Heart left ventricle (tissue), 16 donors: Measurements from ENCODE around the gene TRIM40. TPM values are rescaled to one million over a fixed set of nuclear protein-coding genes. Genes with fewer than 3 reads are reported as not detected.

Experiments used
- ATAC-seq, 4 donors: fragments of 200-7000 bp; cut with Tn5 transposase; one replicate each; pipeline ENCODE4 v1.9.1; 2020 to 2022; ENCODE audit warnings: moderate library complexity in 4 of 4, mild to moderate bottlenecking in 3 of 4, moderate number of reproducible peaks in 1 of 4
- DNase-seq, 5 donors: peaks; one replicate each; pipeline ENCODE4 v3.0.0-alpha.2; 2020
- H3K27ac ChIP-seq, 12 donors: fragments of 200-600 bp; sonication (generic) in 4 of 12; one replicate each; pipeline versions ENCODE4 v1.5.0 to v1.8.0; 2016 to 2022; ENCODE audit warnings: mild to moderate bottlenecking in 2 of 12
- H3K27me3 ChIP-seq, 9 donors: fragments of 200-600 bp; sonication (generic) in 2 of 9; one replicate each; pipeline versions ENCODE4 v1.5.1 to v1.8.0; 2016 to 2022; ENCODE audit warnings: mild to moderate bottlenecking in 3 of 9
- H3K36me3 ChIP-seq, 9 donors: fragments of 200-600 bp; sonication (generic) in 2 of 9; one replicate each; pipeline versions ENCODE4 v1.5.0 to v1.8.0; 2018 to 2022; ENCODE audit warnings: mild to moderate bottlenecking in 2 of 9
- H3K4me1 ChIP-seq, 12 donors: fragments of 200-600 bp; sonication (generic) in 4 of 12; one replicate each; pipeline versions ENCODE4 v1.5.0 to v1.8.0; 2016 to 2022; ENCODE audit warnings: mild to moderate bottlenecking in 3 of 12
- H3K4me3 ChIP-seq, 12 donors: fragments of 200-600 bp; sonication (generic) in 4 of 12; one replicate each; pipeline versions ENCODE4 v1.5.0 to v1.8.0; 2017 to 2022; ENCODE audit warnings: mild to moderate bottlenecking in 9 of 12, moderate library complexity in 4 of 12
- H3K9me3 ChIP-seq, 12 donors: fragments of 200-600 bp; sonication (generic) in 4 of 12; one replicate each; pipeline versions ENCODE4 v1.5.0 to v1.8.0; 2016 to 2022; ENCODE audit warnings: mild to moderate bottlenecking in 1 of 12
- POLR2A ChIP-seq, 2 donors: fragments of 450-650 bp; IDR thresholded peaks; one replicate each; pipeline ENCODE4 v1.6.1; 2017; ENCODE audit warnings: antibody characterized with exemption in 2 of 2, mild to moderate bottlenecking in 2 of 2, moderate library complexity in 2 of 2
- WGBS, 4 donors: extraction: QIAGEN DNeasy Blood & Tissue Kit in 2 of 4; methylation state at CpG; one replicate each; pipeline versions ENCODE4 v1.1.5 to v1.1.7; 2013 to 2018; 5-methylcytosine and 5-hydroxymethylcytosine counted together
- intact Hi-C, 10 donors: fragments of 100-400 bp; cut with DNase I; formaldehyde crosslinking; loops; one replicate each; pipeline versions ENCODE4 v1.11.1 to v1.14.2; 2022
- polyA plus RNA-seq, 2 donors: library from polyadenylated mRNA; stranded (reverse); fragments of 200-250 nt; gene quantifications; one replicate each; pipeline ENCODE4 v1.2.3, GENCODE V29; 2013
- total RNA-seq, 9 donors: library from RNA; depleted of rRNA in 2 of 9; stranded (reverse); fragments of >200 nt in 2 of 9; fragmentation: NEBNext Ultra II Directional in 3 of 9; extraction: Animal tissue kit (Norgen Biotek cat#: 25700) in 3 of 9; gene quantifications; one replicate each; pipeline versions ENCODE4 v1.1.0 to v1.2.4, GENCODE V29; 2016 to 2023
- TF ChIP-seq, protein P1 (sequence below), 12 donors: fragments of 200-600 bp; sonication (generic) in 4 of 12; IDR thresholded peaks; one replicate each; pipeline versions ENCODE4 v1.5.0 to v1.8.0; 2018 to 2022; ENCODE audit warnings: antibody characterized with exemption in 12 of 12, mild to moderate bottlenecking in 5 of 12
- donor health status: ischemic (EF 13 %, LVEDD 7.1; RV severe dilation, severe dysfunction).
- donor health status: healthy with polysubstance abuse.
- donor health status: DM: no; HTN: yes; CAD: no.
- donor health status: DM: no; HTN: no; CAD: no.
- donor health status: ischemic (EF 25% LVEDD 6.9; RV normal size, moderate dysfunction).
- donor health status: ischemic (EF 25% LVEDD 5.7; RV mildly dilated, moderate dysfunction).
- donor health status: healthy.
- donor health status: DM: yes; HTN: yes; CAD: no.
- donor health status: ischemic (EF 35%, LVEDD 5.7; RV mildly dilated, moderate dysfunction).
- donor health status: nonischemic (EF 11% LVEDD 7.7; RV severe dilation, severe dysfunction).
- donor health status: DM: yes; HTN: yes; CAD: no.
- donor health status: PGD.
- donor health status: ischemic (EF 29% LVEDD 5.4; RV normal size, mild dysfunction).
- donor health status: nonischemic (EF 23%, LVEDD 6.1; RV moderate dilation, normal function).

TRIM40 gene
- total and polyA plus RNA-seq, 11 donors: not detected

DNA sequence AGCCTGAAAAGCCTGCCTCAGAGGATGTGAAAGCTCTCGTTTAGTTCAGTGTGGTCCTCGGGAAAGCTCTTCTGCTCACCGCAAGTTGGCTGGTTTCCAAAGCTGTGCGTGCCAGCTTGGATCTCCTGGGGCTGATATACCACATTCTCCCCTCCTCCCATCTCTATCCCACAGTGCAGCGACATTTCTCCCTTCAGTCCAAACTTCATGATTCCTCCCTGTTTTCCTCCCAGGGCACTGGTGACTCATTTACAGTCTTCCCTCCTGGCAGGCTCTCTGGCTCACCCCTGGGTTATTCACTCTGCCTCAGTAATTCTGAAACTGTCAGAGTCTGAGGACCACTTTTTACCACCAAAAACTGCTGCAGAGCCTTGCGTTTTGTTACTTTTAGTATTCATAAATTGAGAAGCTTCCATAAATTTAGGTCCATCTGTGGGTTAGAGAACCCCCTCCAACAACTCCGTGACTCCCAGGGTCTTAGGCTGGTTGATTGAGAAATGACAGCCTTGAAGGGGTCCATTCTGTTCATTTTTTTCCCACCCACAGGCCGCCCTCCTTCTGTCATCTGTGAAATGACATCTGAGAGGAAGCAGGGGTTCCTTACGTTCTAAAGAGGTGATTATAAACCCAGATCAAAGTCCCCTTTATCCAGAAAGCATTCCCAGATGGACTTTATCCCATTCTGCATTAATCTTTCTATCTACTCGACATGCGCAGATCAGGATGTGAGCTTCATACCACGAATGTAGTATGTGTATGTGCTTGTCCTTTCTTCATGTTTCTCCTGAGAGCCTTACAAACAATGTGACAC, 19.0 kb downstream of the TRIM40 start:
- WGBS, 4 donors: 47 to 65% (median 55%) methylated on average over 12 of the region's 12 CpGs
- peak in 1 of 4 donors; percentile 56 for ATAC-seq
- H3K4me1 ChIP-seq: peaks cover 0 to 28% (median 2%) of the 10 kb centered on the region in 12 donors
- H3K4me3 ChIP-seq: no peak overlapping the region
- no peak for DNase-seq
- H3K27me3 ChIP-seq: peaks cover 0 to 10% (median 0%) of the 10 kb centered on the region in 9 donors
- no peaks in the 10 kb centered on the region for H3K9me3 ChIP-seq
- intact Hi-C loops: no loop called here
- no peaks in the 10 kb centered on the region for H3K36me3 ChIP-seq
- no peak overlapping the region for H3K27ac ChIP-seq
- no peak for TF ChIP-seq POLR2A (IDR thresholded peaks at IDR 0.05)
- TF ChIP-seq, protein P1, sequence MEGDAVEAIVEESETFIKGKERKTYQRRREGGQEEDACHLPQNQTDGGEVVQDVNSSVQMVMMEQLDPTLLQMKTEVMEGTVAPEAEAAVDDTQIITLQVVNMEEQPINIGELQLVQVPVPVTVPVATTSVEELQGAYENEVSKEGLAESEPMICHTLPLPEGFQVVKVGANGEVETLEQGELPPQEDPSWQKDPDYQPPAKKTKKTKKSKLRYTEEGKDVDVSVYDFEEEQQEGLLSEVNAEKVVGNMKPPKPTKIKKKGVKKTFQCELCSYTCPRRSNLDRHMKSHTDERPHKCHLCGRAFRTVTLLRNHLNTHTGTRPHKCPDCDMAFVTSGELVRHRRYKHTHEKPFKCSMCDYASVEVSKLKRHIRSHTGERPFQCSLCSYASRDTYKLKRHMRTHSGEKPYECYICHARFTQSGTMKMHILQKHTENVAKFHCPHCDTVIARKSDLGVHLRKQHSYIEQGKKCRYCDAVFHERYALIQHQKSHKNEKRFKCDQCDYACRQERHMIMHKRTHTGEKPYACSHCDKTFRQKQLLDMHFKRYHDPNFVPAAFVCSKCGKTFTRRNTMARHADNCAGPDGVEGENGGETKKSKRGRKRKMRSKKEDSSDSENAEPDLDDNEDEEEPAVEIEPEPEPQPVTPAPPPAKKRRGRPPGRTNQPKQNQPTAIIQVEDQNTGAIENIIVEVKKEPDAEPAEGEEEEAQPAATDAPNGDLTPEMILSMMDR (IDR thresholded peaks at IDR 0.05): no peak

DNA sequence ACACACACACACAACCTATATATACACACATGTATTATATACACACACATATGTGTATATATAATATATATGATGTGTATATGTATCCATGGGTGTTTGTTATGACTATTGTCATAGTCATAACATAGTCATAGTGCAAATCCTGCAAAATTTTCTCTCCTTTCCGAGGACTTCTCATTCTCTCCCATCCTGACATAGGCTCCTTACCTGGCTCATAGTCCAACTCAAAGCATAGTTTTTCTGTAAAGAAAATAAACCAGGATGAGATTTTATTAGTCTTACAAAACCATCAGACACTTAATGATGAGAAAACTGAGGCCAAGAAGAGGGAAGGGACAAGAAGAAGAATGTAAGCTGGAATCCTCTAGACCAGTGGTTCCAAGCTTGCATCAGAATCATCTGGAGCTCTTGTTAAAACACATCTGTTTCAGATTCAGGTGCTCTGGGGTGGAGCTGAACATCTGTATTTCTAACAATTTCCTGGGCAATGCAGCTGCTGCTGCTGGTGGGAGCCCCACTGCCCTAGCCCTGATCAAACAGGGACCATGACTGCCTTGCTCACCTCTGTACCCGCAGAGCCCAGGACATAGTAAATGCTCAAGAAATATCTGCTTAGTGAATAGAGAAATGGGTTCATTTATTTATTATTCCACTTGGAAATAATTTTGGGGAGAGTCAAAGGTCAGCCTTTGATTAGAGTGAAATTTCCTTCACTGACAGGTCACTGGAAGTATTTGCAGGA, 19.8 kb downstream of the TRIM40 start:
- H3K36me3 ChIP-seq: no peaks in the 10 kb centered on the region
- H3K4me1 ChIP-seq: peaks cover 0 to 28% (median 2%) of the 10 kb centered on the region in 12 donors
- TF ChIP-seq POLR2A (IDR thresholded peaks at IDR 0.05): no peak
- TF ChIP-seq, protein P1 (IDR thresholded peaks at IDR 0.05): no peak
- WGBS, 4 donors: 92 to 99% (median 92%) methylated on average over 2 of the region's 2 CpGs
- ATAC-seq (peak in 1 of 4 donors; percentile 10), DNase-seq (no peak)
- no peaks in the 10 kb centered on the region for H3K9me3 ChIP-seq
- H3K4me3 ChIP-seq: no peak overlapping the region
- H3K27me3 ChIP-seq: peaks cover 0 to 10% (median 0%) of the 10 kb centered on the region in 9 donors
- intact Hi-C loops: no loop called here
- H3K27ac ChIP-seq: peak overlapping the region in 1 of 12 donors; percentile 49

DNA sequence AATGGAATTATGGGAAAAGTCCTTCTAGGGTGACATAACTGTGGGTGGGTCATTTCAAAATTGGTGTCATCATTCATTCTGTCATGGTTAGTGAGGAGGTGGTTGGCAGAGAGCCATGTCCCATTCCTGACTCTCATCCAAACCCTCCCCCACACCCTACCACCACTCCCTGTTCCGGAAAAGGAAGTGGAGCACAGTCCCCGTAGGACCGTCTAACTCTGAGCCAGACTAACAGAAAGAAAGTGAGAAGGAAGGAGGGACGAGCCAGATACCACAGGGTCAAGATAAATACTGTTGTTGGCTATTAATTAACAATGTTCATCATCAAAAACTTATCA, 20.3 kb downstream of the TRIM40 start:
- H3K27me3 ChIP-seq: peaks cover 0 to 10% (median 0%) of the 10 kb centered on the region in 9 donors
- H3K9me3 ChIP-seq: no peaks in the 10 kb centered on the region
- ATAC-seq: peak; percentile 33 to 93 (median 86)
- peaks cover 0 to 28% (median 2%) of the 10 kb centered on the region in 12 donors for H3K4me1 ChIP-seq
- intact Hi-C loops: no loop called here
- H3K36me3 ChIP-seq: no peaks in the 10 kb centered on the region
- 14 to 39% (median 23%) methylated on average over 4 of the region's 4 CpGs for WGBS, 4 donors
- no peak overlapping the region for H3K4me3 ChIP-seq
- peak overlapping the region in 1 of 12 donors; percentile 7 for H3K27ac ChIP-seq
- no peak for TF ChIP-seq POLR2A (IDR thresholded peaks at IDR 0.05)
- TF ChIP-seq, protein P1 (IDR thresholded peaks at IDR 0.05): no peak
- DNase-seq: peak in 4 of 5 donors; percentile 42 to 58 (median 49)

DNA sequence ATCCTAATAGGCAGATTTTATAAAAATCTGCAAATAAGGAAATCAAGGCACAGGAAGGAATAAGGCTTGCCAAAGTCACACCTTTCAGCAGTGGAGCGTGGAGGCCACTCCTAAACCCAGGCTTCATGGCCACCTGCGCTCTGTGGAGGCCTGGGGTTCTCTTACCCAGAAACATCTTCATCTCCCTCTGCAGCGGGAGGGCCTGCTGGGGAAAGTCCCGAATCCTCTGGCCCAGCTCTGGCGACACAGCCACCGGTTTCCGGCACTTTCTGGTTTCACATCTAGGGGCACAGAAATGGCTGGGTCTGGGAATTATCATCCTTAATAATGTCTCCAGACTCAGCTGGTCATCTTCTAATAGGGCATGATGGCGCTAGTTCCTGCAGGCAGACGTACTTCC, 20.8 kb downstream of the TRIM40 start:
- H3K9me3 ChIP-seq: no peaks in the 10 kb centered on the region
- intact Hi-C loops: no loop called here
- DNase-seq (no peak), ATAC-seq (no peak)
- H3K4me3 ChIP-seq: no peak overlapping the region
- peaks cover 0 to 28% (median 2%) of the 10 kb centered on the region in 12 donors for H3K4me1 ChIP-seq
- peak overlapping the region in 1 of 12 donors; percentile 7 for H3K27ac ChIP-seq
- H3K27me3 ChIP-seq: peaks cover 0 to 10% (median 0%) of the 10 kb centered on the region in 9 donors
- WGBS, 4 donors: 81 to 87% (median 85%) methylated on average over 9 of the region's 9 CpGs
- H3K36me3 ChIP-seq: no peaks in the 10 kb centered on the region
- TF ChIP-seq, protein P1 (IDR thresholded peaks at IDR 0.05): no peak
- TF ChIP-seq POLR2A (IDR thresholded peaks at IDR 0.05): no peak
